ENCODE results near the gene BAZ1A. TPM values are rescaled to one million over a fixed set of nuclear protein-coding genes. Genes with fewer than 3 reads are reported as not detected.
"Not testable (repeated sequence)": the region's sequence is repeated elsewhere in the genome, so short reads cannot be mapped to it uniquely, and the experiment has no call there.

The BAZ1A gene
- total RNA-seq, 4 donors from 2014 or later = 11.6 to 18.5 (median 14.7) TPM

- no peak for TF ChIP-seq POLR2A (IDR thresholded peaks at IDR 0.05)
- TF ChIP-seq, protein P1, sequence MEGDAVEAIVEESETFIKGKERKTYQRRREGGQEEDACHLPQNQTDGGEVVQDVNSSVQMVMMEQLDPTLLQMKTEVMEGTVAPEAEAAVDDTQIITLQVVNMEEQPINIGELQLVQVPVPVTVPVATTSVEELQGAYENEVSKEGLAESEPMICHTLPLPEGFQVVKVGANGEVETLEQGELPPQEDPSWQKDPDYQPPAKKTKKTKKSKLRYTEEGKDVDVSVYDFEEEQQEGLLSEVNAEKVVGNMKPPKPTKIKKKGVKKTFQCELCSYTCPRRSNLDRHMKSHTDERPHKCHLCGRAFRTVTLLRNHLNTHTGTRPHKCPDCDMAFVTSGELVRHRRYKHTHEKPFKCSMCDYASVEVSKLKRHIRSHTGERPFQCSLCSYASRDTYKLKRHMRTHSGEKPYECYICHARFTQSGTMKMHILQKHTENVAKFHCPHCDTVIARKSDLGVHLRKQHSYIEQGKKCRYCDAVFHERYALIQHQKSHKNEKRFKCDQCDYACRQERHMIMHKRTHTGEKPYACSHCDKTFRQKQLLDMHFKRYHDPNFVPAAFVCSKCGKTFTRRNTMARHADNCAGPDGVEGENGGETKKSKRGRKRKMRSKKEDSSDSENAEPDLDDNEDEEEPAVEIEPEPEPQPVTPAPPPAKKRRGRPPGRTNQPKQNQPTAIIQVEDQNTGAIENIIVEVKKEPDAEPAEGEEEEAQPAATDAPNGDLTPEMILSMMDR (IDR thresholded peaks at IDR 0.05 in 4 of 5, conservative IDR thresholded peaks at IDR 0.05 in 1 of 5) = no peak
Observed at GRCh38 chr14:34750233-34750632, 124.9 kb downstream of the BAZ1A start.

DNA sequence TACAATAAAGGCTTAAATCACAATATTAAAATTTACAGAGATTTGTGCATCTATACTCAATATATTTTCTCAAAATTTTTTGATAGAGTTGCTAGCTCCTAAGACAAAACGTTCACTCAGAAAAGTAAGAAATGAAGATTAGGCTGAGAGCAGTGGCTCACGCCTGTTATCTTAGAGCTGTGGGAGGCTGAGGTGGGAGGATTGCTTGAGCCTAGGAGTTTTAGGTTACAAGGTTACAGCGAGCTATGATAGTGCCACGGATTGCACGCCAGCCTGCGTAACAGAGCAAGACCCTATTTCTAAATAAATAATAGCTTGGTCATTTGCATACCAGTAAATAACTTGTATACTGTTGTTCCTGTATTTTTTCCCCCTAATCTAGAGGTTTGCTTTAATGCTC lies 125.8 kb downstream of the BAZ1A start:
- DNase-seq = no peak
- no peak overlapping the region for H3K4me3 ChIP-seq
- intact Hi-C loops (cut with DNase I; ENCODE audit: low total_unique reads) (no loop called here), in situ Hi-C loops (cut with MboI; ENCODE audit: low sequenced_read_pairs in 4 of 4) (no loop called here)
- no peak for ATAC-seq
- H3K4me1 ChIP-seq = no peaks in the 10 kb centered on the region
- H3K27me3 ChIP-seq = no peaks in the 10 kb centered on the region
- H3K9me3 ChIP-seq = no peaks in the 10 kb centered on the region
- TF ChIP-seq POLR2A (IDR thresholded peaks at IDR 0.05) = no peak
- TF ChIP-seq, protein P1 (IDR thresholded peaks at IDR 0.05 in 4 of 5, conservative IDR thresholded peaks at IDR 0.05 in 1 of 5) = no peak
- H3K27ac ChIP-seq = no peak overlapping the region
- peaks cover 0 to 8% of the 10 kb centered on the region in 2 donors for H3K36me3 ChIP-seq

More at GRCh38 chr14:34750233-34750632, 124.9 kb downstream of the BAZ1A start:
- ATAC-seq = no peak
- Histone ChIP-seq H3K27me3 (no peaks in the 10 kb centered on the region), H3K27ac (no peak overlapping the region), H3K9me3 (no peaks in the 10 kb centered on the region), H3K4me3 (no peak overlapping the region), H3K4me1 (no peaks in the 10 kb centered on the region), H3K36me3 (peaks cover 0 to 8% of the 10 kb centered on the region in 2 donors)
- in situ Hi-C loops (cut with MboI; ENCODE audit: low sequenced_read_pairs in 4 of 4) = no loop called here
- intact Hi-C loops (cut with DNase I; ENCODE audit: low total_unique reads) = no loop called here
- no peak for DNase-seq

- intact Hi-C loops (cut with DNase I; ENCODE audit: low total_unique reads) = no loop called here
- no peak overlapping the region for H3K27ac ChIP-seq
- DNase-seq (no peak), ATAC-seq (no peak)
- H3K4me1 ChIP-seq = no peaks in the 10 kb centered on the region
- no peaks in the 10 kb centered on the region for H3K27me3 ChIP-seq
- no peak overlapping the region for H3K4me3 ChIP-seq
- H3K36me3 ChIP-seq = no peaks in the 10 kb centered on the region
- TF ChIP-seq POLR2A (IDR thresholded peaks at IDR 0.05) = no peak
- TF ChIP-seq, protein P1 (IDR thresholded peaks at IDR 0.05 in 4 of 5, conservative IDR thresholded peaks at IDR 0.05 in 1 of 5) = no peak
- in situ Hi-C loops (cut with MboI; ENCODE audit: low sequenced_read_pairs in 4 of 4) = no loop called here
- H3K9me3 ChIP-seq = no peaks in the 10 kb centered on the region
Observed at GRCh38 chr14:34742270-34743115, 132.7 kb downstream of the BAZ1A start.

DNA sequence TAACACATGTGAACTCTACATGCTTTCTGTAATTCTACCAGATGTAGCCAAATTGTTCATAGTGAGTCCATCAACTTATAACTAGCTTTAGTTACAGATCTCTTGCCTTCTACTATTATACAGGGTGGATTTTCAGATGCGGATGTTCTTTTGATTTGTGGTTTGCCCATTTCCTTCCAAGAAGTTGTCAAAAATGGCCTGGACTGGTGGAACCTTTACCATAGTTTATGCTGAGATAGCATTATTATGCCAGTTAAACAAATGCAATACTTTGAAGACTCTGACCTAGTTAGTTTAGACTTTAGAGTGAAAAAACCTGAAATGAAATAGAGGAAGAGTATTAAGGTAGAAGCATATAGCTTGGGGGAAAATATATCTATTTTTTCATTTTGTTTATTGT lies 133.3 kb downstream of the BAZ1A start:
- ATAC-seq = no peak
- H3K4me3 ChIP-seq = no peak overlapping the region
- H3K27me3 ChIP-seq = no peaks in the 10 kb centered on the region
- TF ChIP-seq, protein P1 (IDR thresholded peaks at IDR 0.05 in 4 of 5, conservative IDR thresholded peaks at IDR 0.05 in 1 of 5) = no peak
- TF ChIP-seq POLR2A (IDR thresholded peaks at IDR 0.05) = no peak
- H3K36me3 ChIP-seq = no peaks in the 10 kb centered on the region
- intact Hi-C loops (cut with DNase I; ENCODE audit: low total_unique reads) (no loop called here), in situ Hi-C loops (cut with MboI; ENCODE audit: low sequenced_read_pairs in 4 of 4) (no loop called here)
- no peak overlapping the region for H3K27ac ChIP-seq
- no peak for DNase-seq
- no peaks in the 10 kb centered on the region for H3K4me1 ChIP-seq
- H3K9me3 ChIP-seq = no peaks in the 10 kb centered on the region

- ATAC-seq; in situ Hi-C loops (cut with MboI; ENCODE audit: low sequenced_read_pairs in 4 of 4); H3K9me3 ChIP-seq; H3K27me3 ChIP-seq; DNase-seq; intact Hi-C loops (cut with DNase I; ENCODE audit: low total_unique reads); H3K36me3 ChIP-seq; H3K4me1 ChIP-seq; H3K27ac ChIP-seq; H3K4me3 ChIP-seq: not testable (repeated sequence)
Observed at GRCh38 chr14:34740139-34740538, 135.0 kb downstream of the BAZ1A start.

DNA sequence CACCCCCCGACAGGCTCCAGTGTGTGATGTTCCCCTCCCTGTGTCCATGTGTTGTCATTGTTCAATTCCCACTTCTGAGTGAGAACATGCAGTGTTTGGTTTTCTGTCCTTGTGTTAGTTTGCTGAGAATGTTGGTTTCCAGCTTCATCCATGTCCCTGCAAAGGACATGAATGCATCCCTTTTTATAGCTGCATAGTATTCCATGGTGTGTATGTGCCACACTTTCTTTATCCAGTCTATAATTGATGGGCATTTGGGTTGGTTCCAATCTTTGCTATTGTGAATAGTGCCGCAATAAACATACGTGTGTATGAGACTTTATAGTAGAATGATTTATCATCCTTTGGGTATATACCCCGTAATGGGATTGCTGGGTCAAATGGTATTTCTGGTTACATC lies 138.1 kb downstream of the BAZ1A start:
- H3K4me1 ChIP-seq; H3K27me3 ChIP-seq; H3K36me3 ChIP-seq; in situ Hi-C loops (cut with MboI; ENCODE audit: low sequenced_read_pairs in 4 of 4); H3K4me3 ChIP-seq; H3K27ac ChIP-seq; H3K9me3 ChIP-seq; DNase-seq; ATAC-seq; intact Hi-C loops (cut with DNase I; ENCODE audit: low total_unique reads): not testable (repeated sequence)
